Stimulated activated CD8-positive, alpha-beta memory T cell treated with anti-CD3 and anti-CD28 coated beads, Interleukin-4, amount 100 ng/mL, for 1 hour (primary cell): ENCODE results near the gene ANO1.

ENCODE experiments used
- DNase-seq, 2 donors: peaks; one replicate each; pipeline ENCODE4 v3.0.0-alpha.2; 2020; ENCODE audit warnings: low read depth in 2 of 2, low spot score in 1 of 2

ANO1 gene

GRCh38 chr11:70092959-70093715 lies 15.0 kb downstream of the ANO1 start:
- no peak for DNase-seq

DNA sequence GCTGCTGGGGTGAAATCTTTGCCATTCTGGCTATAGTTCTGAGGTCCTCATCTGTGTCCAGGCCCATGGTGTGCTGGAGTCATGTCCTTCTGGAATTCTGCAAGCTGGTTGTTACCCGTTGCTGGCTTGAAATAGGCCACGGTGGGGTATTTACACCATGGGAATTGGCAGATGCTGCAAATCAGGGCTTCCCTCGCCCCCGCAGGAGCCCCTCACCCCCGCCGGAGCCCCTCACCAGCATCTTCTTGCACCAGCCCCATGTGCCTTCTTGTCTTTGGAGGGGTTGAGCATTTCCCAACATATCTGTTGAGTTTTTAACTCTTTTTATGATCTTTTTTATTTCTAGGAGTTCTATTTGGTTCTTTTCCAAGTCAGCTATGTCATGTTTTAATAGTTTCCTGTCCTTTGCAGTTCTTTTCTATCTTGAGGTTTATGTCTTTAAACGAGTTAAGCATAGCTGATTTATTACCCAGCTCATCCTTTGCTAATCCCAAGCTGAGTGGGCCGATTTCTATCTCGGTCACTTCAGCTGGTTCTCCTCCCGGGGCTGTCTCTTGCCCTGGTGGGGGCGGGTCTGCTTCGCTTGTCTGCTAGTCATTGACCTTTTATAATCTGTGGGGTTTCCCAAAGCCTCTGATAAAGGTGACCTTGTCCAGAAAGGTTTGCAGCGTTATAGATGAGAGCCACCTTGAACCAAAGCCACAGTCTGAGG lies 17.6 kb downstream of the ANO1 start:
- DNase-seq, result no peak

DNA sequence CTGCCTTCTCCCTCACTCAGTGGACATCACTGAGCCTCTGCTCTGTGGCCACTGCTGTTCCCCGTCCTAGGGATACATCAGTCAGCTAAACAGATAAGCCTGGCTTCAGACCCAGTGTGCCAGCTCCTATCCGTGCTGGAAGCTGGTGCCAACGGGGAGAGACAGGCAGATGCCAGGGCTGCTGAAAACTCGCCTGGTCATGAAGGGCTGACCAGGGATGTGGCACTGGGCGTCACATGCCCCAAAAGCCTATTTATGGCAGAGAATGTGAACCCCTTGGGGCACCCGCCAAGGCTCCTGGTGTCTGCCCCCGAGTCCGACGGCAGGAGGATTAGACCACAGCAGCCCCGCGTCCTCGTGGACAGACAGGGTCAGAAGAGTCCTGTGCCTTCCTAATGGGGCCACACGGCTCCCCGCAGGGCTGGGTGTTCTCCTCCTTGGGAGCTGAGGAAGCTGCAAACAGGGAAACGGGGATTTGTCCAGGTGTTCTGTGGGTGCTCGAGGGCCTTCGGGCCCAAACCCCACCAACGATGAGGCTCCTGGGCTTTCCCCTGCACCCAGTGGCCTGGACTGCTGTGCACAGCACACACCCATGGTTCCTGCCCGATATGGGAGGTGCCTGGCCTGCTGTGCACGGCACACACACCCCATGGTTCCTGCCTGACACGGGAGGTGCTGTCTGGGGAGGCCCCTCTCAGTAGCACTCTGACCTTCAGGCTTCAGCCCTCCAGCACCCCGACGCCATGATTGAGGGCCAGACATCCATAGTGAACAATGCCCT lies 19.9 kb downstream of the ANO1 start:
- no peak for DNase-seq

- DNase-seq, result no peak
Measured at GRCh38 chr11:70098936-70099335, 20.8 kb downstream of the ANO1 start.

DNA sequence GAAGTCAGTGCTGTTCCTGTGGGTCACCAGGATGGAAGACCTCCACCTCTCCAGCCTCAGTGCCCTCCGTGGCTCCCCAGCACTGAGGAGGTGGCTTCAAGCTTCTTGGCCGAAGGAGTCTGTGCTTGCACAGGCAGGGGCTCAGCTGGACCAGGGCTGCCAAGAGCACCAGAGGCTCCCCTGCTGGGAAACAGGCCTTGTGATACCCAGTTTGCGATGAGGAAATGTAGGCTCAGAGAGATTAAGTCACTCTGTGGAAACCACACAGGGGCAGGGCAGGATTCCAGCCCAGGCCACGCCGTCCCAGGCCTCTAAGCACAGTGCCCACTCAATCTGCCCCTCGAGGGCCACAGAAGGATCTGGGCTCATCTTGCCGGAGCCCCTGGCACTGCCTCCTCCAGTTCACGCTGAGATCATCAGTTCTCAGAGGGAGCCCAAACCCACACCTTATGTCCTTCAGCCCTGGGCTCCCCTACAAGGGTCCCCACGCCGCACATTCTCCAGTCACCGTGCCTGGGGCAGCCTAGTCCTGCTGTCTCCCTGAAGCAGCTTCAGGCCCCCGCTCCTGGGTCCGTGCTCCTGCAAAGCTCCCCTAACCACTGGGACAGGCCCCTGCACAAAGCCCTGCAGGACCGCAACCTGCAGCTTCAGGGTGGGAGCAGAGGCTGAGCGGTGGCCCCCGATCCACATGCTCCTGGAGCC lies 21.6 kb downstream of the ANO1 start:
- DNase-seq, result no peak

- no peak for DNase-seq
Measured at GRCh38 chr11:70100280-70100603, 22.1 kb downstream of the ANO1 start.

- DNase-seq, result no peak
Measured at GRCh38 chr11:70100791-70101190, 22.7 kb downstream of the ANO1 start.

DNA sequence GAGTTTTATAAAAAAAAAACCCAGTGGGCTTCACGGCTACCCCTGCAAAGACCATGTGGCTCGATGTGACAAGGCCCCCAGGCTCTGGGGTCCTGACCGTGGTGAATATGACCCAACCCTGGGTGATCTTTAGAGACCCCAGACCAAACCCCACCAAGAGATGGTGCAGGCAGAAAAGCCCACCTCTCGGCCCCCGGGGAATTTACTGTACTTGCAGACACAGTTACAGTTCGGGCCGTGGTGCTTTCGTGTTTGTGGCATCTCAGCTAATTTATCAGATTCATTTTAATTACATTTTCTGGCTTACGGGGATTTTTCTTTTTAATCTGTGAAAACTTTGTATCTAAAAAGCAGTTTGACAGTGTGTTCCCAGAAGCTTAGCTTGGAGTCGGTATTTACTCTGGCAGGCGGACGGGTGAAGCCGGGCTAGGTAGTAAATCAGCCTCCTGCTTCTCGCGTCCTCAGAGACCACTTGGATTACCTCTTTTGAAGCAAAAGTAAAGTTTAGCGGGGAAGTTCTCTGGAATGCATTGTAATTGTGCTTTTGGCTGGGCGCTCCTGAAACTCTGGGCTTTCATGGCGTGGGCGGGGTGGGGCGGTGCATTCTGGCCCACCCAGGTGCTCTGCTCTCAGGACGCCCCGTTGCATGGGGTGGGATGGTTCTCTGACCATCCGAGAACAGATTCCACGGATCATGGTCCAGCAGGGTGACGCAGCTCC lies 25.3 kb downstream of the ANO1 start:
- DNase-seq, result no peak

- no peak for DNase-seq
Measured at GRCh38 chr11:70104419-70104818, 26.3 kb downstream of the ANO1 start.

- no peak for DNase-seq
Measured at GRCh38 chr11:70104961-70105360, 26.8 kb downstream of the ANO1 start.

DNA sequence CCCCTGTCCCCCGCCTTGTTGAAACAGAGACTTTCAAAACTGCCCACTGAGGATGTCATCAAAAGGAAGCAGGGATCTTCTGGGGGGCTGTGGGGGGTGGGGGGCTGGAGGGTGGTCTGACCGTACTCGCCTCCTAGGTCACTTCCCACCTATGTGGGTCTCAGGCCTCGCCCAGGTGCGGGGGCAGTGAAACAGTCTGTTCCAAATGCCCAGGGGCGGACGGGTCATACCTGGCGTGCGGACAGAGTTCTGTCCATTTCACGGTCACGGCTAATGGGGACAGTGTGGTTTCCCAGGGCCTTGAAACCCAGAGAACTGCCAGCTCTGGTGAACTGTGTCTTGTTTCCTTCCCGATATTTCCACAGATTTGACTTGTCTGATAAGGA lies 27.2 kb downstream of the ANO1 start:
- DNase-seq, result no peak

- DNase-seq, result no peak
Measured at GRCh38 chr11:70105755-70106571, 27.8 kb downstream of the ANO1 start.

GRCh38 chr11:70106757-70107156 lies 28.6 kb downstream of the ANO1 start:
- DNase-seq, result no peak

GRCh38 chr11:70107191-70107590 lies 29.1 kb downstream of the ANO1 start:
- DNase-seq, result no peak

- DNase-seq, result no peak
Measured at GRCh38 chr11:70107756-70108155, 29.6 kb downstream of the ANO1 start.

DNA sequence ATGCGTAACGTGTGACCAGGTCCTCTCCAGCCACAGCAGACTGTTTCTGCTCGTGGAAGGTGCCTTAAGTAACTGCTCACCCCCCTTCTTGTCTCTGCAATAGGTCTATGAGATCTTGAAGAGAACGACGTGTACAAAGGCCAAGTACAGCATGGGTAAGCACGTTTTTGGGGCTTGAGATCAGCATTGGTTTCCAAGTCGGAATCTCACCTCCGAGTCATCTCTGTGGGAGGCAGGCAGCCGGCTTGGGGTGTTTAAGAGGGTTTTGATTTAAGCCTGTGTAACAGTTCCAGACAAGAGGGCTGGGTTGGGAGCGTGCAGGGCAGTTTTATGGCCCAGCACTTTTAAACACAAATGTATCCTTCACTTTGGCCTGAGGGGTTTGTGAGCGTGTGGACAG lies 30.1 kb downstream of the ANO1 start:
- DNase-seq, result no peak

GRCh38 chr11:70109006-70109405 lies 30.9 kb downstream of the ANO1 start:
- DNase-seq, result no peak

DNA sequence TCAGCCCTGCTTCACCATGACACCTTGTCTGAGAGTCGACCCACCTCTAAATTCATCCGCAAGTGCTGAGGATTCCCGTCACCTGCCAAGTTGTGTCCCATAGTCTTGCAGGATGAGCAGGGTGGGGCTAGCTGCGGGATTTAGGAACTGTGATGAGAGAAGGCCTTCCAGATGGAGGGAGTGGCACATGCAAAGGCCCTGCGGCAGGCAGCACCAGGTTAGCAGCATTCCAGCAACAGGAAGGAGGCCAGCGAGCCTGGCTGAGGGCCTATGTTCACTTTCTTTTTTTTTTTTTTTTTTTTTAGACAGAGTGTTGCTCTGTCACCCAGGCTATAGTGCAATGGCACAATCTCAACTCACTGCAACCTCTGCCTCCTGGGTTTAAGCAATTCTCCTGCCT lies 31.8 kb downstream of the ANO1 start:
- no peak for DNase-seq

- DNase-seq, result no peak
Measured at GRCh38 chr11:70110538-70111055, 32.5 kb downstream of the ANO1 start.
